ENCODE results near the gene KLF7. TPM values are rescaled to one million over a fixed set of nuclear protein-coding genes. Genes with fewer than 3 reads are reported as not detected.

Gene KLF7
- total RNA-seq, 1 donor from 2014 or later, result 323 TPM

DNA sequence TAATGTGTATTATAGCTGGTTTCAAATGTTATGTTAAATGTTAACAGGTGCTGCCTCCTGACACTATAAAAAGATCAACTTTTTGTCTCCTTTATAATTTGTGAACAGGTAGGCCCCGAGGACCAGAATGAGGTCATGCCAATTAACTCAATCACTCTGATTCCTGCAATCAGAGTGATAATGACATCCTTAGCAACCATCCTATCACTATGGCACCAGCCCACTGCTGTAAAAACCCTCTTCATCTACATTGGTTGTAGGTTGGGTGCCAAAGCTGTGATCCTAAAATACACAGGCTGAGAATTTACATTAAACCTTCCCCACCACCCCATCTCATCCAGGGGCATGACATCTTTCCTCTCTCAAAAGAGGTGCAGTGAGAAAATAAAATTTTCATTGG is 122.9 kb downstream of the KLF7 start:
- Mint-ChIP-seq H3K4me3 (ENCODE audit: unreplicated experiment) (no peak overlapping the region), H3K9me3 (ENCODE audit: unreplicated experiment) (no peaks in the 10 kb centered on the region), H3K27ac (ENCODE audit: unreplicated experiment) (no peak overlapping the region), H3K36me3 (ENCODE audit: unreplicated experiment) (no peaks in the 10 kb centered on the region), H3K4me1 (ENCODE audit: low read depth, unreplicated experiment) (peaks cover 36% of the 10 kb centered on the region), H3K27me3 (ENCODE audit: unreplicated experiment) (no peaks in the 10 kb centered on the region)
- DNase-seq, result no peak
- TF ChIP-seq, protein P1, sequence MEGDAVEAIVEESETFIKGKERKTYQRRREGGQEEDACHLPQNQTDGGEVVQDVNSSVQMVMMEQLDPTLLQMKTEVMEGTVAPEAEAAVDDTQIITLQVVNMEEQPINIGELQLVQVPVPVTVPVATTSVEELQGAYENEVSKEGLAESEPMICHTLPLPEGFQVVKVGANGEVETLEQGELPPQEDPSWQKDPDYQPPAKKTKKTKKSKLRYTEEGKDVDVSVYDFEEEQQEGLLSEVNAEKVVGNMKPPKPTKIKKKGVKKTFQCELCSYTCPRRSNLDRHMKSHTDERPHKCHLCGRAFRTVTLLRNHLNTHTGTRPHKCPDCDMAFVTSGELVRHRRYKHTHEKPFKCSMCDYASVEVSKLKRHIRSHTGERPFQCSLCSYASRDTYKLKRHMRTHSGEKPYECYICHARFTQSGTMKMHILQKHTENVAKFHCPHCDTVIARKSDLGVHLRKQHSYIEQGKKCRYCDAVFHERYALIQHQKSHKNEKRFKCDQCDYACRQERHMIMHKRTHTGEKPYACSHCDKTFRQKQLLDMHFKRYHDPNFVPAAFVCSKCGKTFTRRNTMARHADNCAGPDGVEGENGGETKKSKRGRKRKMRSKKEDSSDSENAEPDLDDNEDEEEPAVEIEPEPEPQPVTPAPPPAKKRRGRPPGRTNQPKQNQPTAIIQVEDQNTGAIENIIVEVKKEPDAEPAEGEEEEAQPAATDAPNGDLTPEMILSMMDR (IDR thresholded peaks at IDR 0.05; ENCODE audit: partially characterized antibody, unreplicated experiment), result no peak

- Mint-ChIP-seq H3K27ac (ENCODE audit: unreplicated experiment) (peak overlapping the region; percentile 0), H3K36me3 (ENCODE audit: unreplicated experiment) (no peaks in the 10 kb centered on the region), H3K4me3 (ENCODE audit: unreplicated experiment) (no peak overlapping the region), H3K27me3 (ENCODE audit: unreplicated experiment) (no peaks in the 10 kb centered on the region), H3K9me3 (ENCODE audit: unreplicated experiment) (no peaks in the 10 kb centered on the region), H3K4me1 (ENCODE audit: low read depth, unreplicated experiment) (peaks cover 40% of the 10 kb centered on the region)
- TF ChIP-seq, protein P1 (IDR thresholded peaks at IDR 0.05; ENCODE audit: partially characterized antibody, unreplicated experiment), result no peak
- no peak for DNase-seq
Measured at GRCh38 chr2:207041786-207042554, 123.8 kb downstream of the KLF7 start.

GRCh38 chr2:207041279-207041678 is 124.5 kb downstream of the KLF7 start:
- TF ChIP-seq, protein P1 (IDR thresholded peaks at IDR 0.05; ENCODE audit: partially characterized antibody, unreplicated experiment), result no peak
- H3K27me3 Mint-ChIP-seq (ENCODE audit: unreplicated experiment), result no peaks in the 10 kb centered on the region
- H3K4me1 Mint-ChIP-seq (ENCODE audit: low read depth, unreplicated experiment), result peaks cover 43% of the 10 kb centered on the region
- peak overlapping the region; percentile 31 for H3K27ac Mint-ChIP-seq (ENCODE audit: unreplicated experiment)
- no peaks in the 10 kb centered on the region for H3K9me3 Mint-ChIP-seq (ENCODE audit: unreplicated experiment)
- no peaks in the 10 kb centered on the region for H3K36me3 Mint-ChIP-seq (ENCODE audit: unreplicated experiment)
- DNase-seq, result no peak
- H3K4me3 Mint-ChIP-seq (ENCODE audit: unreplicated experiment), result peak overlapping the region; percentile 27

- Mint-ChIP-seq H3K36me3 (ENCODE audit: unreplicated experiment) (no peaks in the 10 kb centered on the region), H3K4me1 (ENCODE audit: low read depth, unreplicated experiment) (peaks cover 43% of the 10 kb centered on the region), H3K9me3 (ENCODE audit: unreplicated experiment) (no peaks in the 10 kb centered on the region), H3K4me3 (ENCODE audit: unreplicated experiment) (peak overlapping the region; percentile 48), H3K27me3 (ENCODE audit: unreplicated experiment) (no peaks in the 10 kb centered on the region), H3K27ac (ENCODE audit: unreplicated experiment) (no peak overlapping the region)
- DNase-seq, result no peak
- TF ChIP-seq, protein P1 (IDR thresholded peaks at IDR 0.05; ENCODE audit: partially characterized antibody, unreplicated experiment), result no peak
Measured at GRCh38 chr2:207040696-207041095, 125.1 kb downstream of the KLF7 start.

GRCh38 chr2:207039225-207039624 is 126.5 kb downstream of the KLF7 start:
- Mint-ChIP-seq H3K27me3 (ENCODE audit: unreplicated experiment) (no peaks in the 10 kb centered on the region), H3K4me1 (ENCODE audit: low read depth, unreplicated experiment) (peaks cover 43% of the 10 kb centered on the region), H3K4me3 (ENCODE audit: unreplicated experiment) (no peak overlapping the region), H3K9me3 (ENCODE audit: unreplicated experiment) (no peaks in the 10 kb centered on the region), H3K27ac (ENCODE audit: unreplicated experiment) (no peak overlapping the region), H3K36me3 (ENCODE audit: unreplicated experiment) (no peaks in the 10 kb centered on the region)
- DNase-seq, result no peak
- TF ChIP-seq, protein P1 (IDR thresholded peaks at IDR 0.05; ENCODE audit: partially characterized antibody, unreplicated experiment), result no peak
